Stromal cell of bone marrow (primary cell): ENCODE results near the gene ATP1A1.

ENCODE experiments used
- DNase-seq: peaks from one replicate; pipeline ENCODE4 v3.0.0-alpha.2; 2012; ENCODE audit warnings: low read depth

Gene ATP1A1

GRCh38 chr1:116440731-116441130 is 67.7 kb downstream of the ATP1A1 start:
- DNase-seq, result no peak

- no peak for DNase-seq
Measured at GRCh38 chr1:116445534-116445933, 72.5 kb downstream of the ATP1A1 start.

- no peak for DNase-seq
Measured at GRCh38 chr1:116446686-116447085, 73.6 kb downstream of the ATP1A1 start.

GRCh38 chr1:116448785-116449385 is 75.8 kb downstream of the ATP1A1 start:
- peak; percentile 66 for DNase-seq

- DNase-seq, result no peak
Measured at GRCh38 chr1:116449578-116449977, 76.5 kb downstream of the ATP1A1 start.

- no peak for DNase-seq
Measured at GRCh38 chr1:116451702-116452101, 78.7 kb downstream of the ATP1A1 start.

GRCh38 chr1:116453481-116453880 is 80.4 kb downstream of the ATP1A1 start:
- no peak for DNase-seq

- no peak for DNase-seq
Measured at GRCh38 chr1:116453906-116454305, 80.9 kb downstream of the ATP1A1 start.
